A375 (cell line): ENCODE data around the gene PLPPR3. TPM values are rescaled to one million over a fixed set of nuclear protein-coding genes. Genes with fewer than 3 reads are reported as not detected.

Experiments used
- small RNA-seq: library from RNA; depleted of rRNA; stranded (forward); fragments of <200 nt; gene quantifications from one replicate; pipeline ENCODE3, GENCODE V24; 2014
- total RNA-seq: library from RNA; depleted of rRNA; stranded (reverse); fragments of >200 nt; shearing (Covaris generic); gene quantifications from 2 replicates; pipeline ENCODE4 v1.2.3, GENCODE V29; 2014; rRNA removed

Gene PLPPR3, protein sequence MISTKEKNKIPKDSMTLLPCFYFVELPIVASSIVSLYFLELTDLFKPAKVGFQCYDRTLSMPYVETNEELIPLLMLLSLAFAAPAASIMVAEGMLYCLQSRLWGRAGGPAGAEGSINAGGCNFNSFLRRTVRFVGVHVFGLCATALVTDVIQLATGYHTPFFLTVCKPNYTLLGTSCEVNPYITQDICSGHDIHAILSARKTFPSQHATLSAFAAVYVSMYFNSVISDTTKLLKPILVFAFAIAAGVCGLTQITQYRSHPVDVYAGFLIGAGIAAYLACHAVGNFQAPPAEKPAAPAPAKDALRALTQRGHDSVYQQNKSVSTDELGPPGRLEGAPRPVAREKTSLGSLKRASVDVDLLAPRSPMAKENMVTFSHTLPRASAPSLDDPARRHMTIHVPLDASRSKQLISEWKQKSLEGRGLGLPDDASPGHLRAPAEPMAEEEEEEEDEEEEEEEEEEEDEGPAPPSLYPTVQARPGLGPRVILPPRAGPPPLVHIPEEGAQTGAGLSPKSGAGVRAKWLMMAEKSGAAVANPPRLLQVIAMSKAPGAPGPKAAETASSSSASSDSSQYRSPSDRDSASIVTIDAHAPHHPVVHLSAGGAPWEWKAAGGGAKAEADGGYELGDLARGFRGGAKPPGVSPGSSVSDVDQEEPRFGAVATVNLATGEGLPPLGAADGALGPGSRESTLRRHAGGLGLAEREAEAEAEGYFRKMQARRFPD
- 0.03 TPM in 1 of 2 replicates, not detected in the other for total RNA-seq

DNA sequence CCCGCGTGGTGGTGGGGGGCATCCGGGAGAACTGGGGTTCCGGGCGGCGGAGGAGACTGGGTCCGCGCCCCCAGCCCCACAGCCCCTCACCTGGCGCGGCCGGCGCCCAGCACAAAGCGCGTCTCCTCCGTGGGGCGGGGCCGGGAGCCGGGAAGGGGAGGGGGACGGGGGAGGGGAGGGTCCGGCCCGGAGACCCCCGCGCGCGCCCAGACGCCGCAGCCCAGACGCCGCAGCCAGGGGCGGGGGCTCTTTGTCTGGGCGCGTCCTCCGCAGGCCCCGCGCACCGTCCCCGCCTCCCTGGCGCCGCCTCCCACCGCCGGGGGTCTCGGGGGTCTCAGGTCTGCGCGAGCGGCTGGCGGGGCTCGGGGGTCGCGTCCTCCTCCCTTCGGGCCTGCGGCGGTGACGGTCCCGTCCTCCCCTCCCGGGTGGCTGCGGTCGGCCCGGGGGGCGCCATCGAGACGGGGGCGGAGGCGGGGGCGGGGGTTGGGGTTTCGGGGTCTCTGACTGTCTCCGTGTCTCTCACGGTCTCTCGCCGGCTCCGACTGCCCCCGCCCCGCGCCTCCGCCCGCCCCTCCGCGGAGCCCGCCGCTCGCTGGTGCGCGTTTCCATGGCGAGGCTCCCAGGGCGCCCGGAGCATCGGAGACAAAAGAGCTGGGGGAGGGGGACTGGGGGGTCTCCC is at the start of gene PLPPR3:
Gene PLPPR3 (minus strand): TSS at position 131 of the 679 bp plus-strand sequence. CDS start 396 bp downstream, outside the sequence.

DNA sequence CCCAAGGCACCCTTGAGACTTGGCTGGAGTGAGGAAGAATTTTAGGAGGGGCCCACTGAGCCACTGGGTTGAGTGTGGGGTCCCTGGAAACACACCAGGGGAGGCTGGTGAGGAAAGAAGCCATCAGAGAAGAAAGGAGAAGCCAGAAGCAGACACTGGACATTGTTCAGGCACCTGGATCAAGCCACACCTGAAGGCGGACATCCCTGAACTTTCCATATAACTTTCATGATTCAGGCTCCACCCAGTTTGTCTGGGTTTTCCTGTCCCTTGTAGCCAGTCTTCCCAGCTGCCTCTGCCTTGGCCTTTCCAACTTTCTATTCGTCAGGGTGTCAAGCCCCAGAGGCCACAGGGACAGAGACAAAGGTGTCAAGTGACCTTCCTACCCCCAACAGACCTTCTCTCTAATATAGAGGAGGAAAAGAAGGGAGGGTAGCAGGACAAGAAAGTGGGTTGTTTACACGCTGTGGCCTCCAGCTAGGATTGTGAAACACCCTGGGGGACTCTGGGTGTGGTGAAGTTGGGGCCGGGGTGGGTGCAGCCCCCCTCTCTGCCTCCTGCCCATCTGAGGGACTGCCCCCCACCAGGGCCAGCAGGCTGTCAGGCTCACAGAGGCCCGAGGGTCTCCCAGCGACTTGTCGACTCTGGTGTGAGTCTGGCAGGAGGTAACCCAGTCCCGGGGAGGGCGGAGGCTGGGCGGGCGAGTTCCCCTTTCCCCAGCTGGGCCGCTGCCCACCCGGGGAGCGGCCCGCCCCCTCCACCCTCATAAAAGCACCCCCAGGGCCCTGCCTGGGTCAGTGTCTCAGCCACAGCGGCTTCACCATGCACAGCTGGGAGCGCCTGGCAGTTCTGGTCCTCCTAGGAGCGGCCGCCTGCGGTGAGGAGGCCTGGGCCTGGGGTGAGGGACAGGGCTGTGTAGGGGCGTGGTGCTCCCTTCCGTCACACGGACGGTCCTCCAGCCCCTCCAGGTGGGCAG is 37.4 kb upstream of the PLPPR3 start, which contains the start of gene CFD:
Gene CFD (plus strand): TSS at position 797 of the 976 bp plus-strand sequence. CDS start 26 bp downstream, at position 823.

DNA sequence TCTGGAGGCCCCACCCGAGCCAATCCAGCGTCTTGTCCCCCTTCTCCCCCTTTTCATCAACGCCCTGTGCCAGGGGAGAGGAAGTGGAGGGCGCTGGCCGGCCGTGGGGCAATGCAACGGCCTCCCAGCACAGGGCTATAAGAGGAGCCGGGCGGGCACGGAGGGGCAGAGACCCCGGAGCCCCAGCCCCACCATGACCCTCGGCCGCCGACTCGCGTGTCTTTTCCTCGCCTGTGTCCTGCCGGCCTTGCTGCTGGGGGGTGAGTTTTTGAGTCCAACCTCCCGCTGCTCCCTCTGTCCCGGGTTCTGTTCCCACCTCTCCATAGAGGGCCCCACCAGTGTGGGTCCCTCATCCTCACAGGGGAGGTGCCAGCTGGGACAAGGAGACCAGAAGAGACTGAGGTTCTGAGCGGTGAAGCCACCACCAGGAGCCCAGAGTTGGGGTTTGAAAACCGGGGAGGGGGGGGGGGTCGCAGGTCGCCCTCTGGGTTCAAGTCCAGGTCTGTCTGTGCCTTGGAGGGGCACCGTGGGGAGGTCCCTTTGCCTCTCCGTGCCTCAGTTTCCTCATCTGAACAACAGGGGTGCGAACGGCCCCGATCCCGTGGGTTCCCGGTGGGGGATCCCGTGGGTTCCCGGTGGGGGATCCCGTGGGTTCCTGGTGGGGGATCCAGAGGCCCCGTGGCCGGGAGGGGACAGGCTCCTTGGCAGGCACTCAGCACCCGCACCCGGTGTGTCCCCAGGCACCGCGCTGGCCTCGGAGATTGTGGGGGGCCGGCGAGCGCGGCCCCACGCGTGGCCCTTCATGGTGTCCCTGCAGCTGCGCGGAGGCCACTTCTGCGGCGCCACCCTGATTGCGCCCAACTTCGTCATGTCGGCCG is 30.6 kb upstream of the PLPPR3 start, which contains the start of gene ELANE:
Gene ELANE (plus strand): TSS at position 168 of the 878 bp plus-strand sequence. CDS start 26 bp downstream, at position 194.

DNA sequence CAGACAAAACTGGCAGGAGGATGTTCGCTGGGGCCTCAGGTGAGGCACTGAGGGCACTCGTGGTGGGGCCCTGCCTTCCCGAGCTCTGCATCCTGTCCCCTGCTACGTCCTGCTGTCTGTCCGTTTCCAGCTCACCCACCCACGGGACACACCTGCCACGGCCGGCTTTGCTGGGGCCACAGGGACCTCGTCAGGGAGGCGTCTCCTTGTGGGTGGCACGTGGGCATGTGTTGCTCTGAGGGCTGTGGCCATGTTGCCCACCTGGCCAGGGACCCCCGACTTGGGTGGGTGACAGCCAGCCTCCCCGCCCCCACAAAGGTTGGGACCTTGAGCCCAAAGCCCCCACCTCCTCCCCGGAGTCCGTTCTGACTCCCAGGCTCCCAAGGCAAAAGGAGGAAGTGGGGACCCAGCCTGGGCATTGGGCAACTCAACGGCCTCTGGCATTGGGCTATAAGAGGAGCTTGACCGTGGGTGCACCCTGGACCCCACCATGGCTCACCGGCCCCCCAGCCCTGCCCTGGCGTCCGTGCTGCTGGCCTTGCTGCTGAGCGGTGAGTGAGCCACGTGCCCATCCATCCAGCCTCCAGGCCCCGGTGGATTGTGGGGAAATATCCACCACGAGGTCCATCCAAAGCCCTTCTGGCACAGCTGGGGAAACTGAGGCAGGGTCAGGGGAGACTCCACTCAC is 18.9 kb upstream of the PLPPR3 start, which contains the start of gene PRTN3:
Gene PRTN3 (plus strand): TSS at position 481 of the 688 bp plus-strand sequence. CDS start 10 bp downstream, at position 491.

DNA sequence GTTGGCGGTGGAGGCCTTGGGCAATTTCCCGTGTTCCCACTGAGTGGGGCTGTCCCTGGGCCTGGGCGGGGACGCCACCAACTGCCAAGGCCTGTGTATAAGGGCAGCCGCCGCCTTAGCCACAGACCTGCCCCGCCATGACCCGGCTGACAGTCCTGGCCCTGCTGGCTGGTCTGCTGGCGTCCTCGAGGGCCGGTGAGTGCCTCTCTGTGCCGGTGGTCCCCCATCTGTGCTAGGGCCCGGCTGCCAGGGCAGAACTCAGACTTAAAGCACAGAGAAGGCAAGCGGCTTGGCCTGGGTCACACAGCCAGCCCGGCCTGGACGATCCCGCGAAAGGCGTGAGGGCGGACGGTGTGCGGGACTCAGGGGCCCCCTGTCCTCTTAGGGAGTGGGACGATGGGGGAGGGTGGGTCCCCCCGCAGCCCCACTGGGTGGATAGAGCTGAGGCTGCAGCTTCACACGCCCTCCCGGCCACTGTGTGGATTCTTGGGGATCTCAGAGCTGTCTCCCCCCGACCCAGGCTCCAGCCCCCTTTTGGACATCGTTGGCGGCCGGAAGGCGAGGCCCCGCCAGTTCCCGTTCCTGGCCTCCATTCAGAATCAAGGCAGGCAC is 6.1 kb upstream of the PLPPR3 start, which contains the start of gene AZU1:
Gene AZU1 (plus strand): TSS at position 128 of the 612 bp plus-strand sequence. CDS start 10 bp downstream, at position 138.

DNA sequence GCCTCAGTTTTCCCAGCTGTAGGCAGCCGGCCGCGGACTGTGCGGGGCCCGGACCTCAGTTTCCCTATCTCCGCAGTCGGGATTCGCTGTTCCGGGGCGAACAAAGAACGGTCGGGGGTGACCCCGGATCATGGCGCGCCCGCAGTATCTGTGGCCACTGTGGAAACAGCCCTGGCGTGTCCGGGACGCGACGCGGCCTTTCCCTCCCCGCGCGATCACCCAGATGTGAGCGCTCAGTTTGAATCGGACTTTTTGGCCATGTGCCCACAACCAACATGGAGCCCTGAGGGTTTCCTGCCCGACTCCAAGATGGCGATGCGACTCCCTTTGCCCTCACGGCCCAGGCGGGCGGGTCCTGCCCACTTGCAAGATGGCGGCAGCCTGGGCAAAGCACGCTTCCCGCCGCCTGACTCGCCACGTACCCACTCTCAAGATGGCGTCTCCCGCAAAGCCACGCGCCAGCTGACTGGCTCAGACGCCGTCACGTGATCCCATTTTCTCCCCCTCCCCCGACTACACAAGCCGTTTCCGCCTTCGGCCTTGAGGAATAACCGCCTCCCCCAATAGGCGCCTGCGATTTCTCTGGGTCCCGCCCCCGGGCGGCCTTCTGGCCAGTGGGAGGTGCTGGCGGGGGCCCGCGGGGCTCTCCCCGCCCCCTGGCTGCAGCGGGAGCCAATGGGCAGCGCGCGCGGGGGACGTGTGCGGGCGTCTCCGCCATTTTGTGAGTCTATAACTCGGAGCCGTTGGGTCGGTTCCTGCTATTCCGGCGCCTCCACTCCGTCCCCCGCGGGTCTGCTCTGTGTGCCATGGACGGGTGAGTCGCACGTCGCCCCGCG is 24.8 kb downstream of the PLPPR3 start, which contains the start of gene PTBP1:
Gene PTBP1 (plus strand): TSS at position 761 of the 836 bp plus-strand sequence. CDS start 46 bp downstream, at position 807.

Small RNAs within 50 kb of the gene (small RNA-seq; reads per million reads assigned to genes)
- not detected for gene MIR3187

Other genes starting within 250 kb of the PLPPR3 start
- gene BSG, start 249.4 kb downstream of the PLPPR3 start, total RNA-seq: 466 and 497 TPM in 2 replicates
- 0.45 and 0.75 TPM in 2 replicates for gene HCN2, start 232.1 kb downstream of the PLPPR3 start, total RNA-seq
- gene POLRMT, start 188.4 kb downstream of the PLPPR3 start, total RNA-seq: 46.5 and 59.4 TPM in 2 replicates
- gene FGF22, start 182.1 kb downstream of the PLPPR3 start, total RNA-seq: 0.91 and 1.0 TPM in 2 replicates
- gene RNF126, start 158.7 kb downstream of the PLPPR3 start, total RNA-seq: 91.1 and 92.3 TPM in 2 replicates
- 71.8 and 87.6 TPM in 2 replicates for gene FSTL3, start 145.6 kb downstream of the PLPPR3 start, total RNA-seq
- gene PRSS57, start 126.5 kb downstream of the PLPPR3 start, total RNA-seq: not detected in 2 replicates
- 4.7 and 5.1 TPM in 2 replicates for gene PALM, start 113.0 kb downstream of the PLPPR3 start, total RNA-seq
- gene MISP, start 70.8 kb downstream of the PLPPR3 start, total RNA-seq: 4.4 and 5.9 TPM in 2 replicates
- gene PTBP1, start 24.5 kb downstream of the PLPPR3 start, total RNA-seq: 355 and 456 TPM in 2 replicates
- 0.45 TPM in 1 of 2 replicates, not detected in the other for gene AZU1, start 5.9 kb upstream of the PLPPR3 start, total RNA-seq
- not detected in 2 replicates for gene PRTN3, start 19.0 kb upstream of the PLPPR3 start, total RNA-seq
- gene ELANE, start 30.3 kb upstream of the PLPPR3 start, total RNA-seq: 0.34 TPM in 1 of 2 replicates, not detected in the other
- gene CFD, start 37.7 kb upstream of the PLPPR3 start, total RNA-seq: 2.1 and 3.5 TPM in 2 replicates
- 20.4 and 25.1 TPM in 2 replicates for gene MED16, start 71.2 kb upstream of the PLPPR3 start, total RNA-seq
- not detected in 2 replicates for gene RNU6-9, start 71.5 kb upstream of the PLPPR3 start, total RNA-seq
- 24.9 and 26.8 TPM in 2 replicates for gene R3HDM4, start 91.3 kb upstream of the PLPPR3 start, total RNA-seq
- not detected in 2 replicates for gene KISS1R, start 95.4 kb upstream of the PLPPR3 start, total RNA-seq
- gene ARID3A, start 104.1 kb upstream of the PLPPR3 start, total RNA-seq: 2.0 and 3.1 TPM in 2 replicates
- 136 and 158 TPM in 2 replicates for gene WDR18, start 162.4 kb upstream of the PLPPR3 start, total RNA-seq
- not detected in 2 replicates for gene GRIN3B, start 178.5 kb upstream of the PLPPR3 start, total RNA-seq
- 84.4 and 91.2 TPM in 2 replicates for gene TMEM259, start 199.2 kb upstream of the PLPPR3 start, total RNA-seq
- gene RNU6-2, start 199.6 kb upstream of the PLPPR3 start, total RNA-seq: not detected in 2 replicates
- gene CNN2, start 204.7 kb upstream of the PLPPR3 start, total RNA-seq: 62.3 and 63.6 TPM in 2 replicates
- gene ABCA7, start 218.2 kb upstream of the PLPPR3 start, total RNA-seq: 4.0 and 4.8 TPM in 2 replicates
- gene ARHGAP45, start 245.2 kb upstream of the PLPPR3 start, total RNA-seq: 9.0 and 12.4 TPM in 2 replicates